Fibroblast of lung (primary cell): ENCODE data around the gene GLCCI1.

Source experiments
- CTCF ChIP-seq, 2 donors: IDR thresholded peaks in 1 of 2; conservative IDR thresholded peaks in 1 of 2; 1 replicate in 1 of 2; 2 replicates in 1 of 2; pipeline ENCODE4 v1.5.1; 2011 to 2012; ENCODE audit warnings: low read length in 2 of 2, control low read depth in 1 of 2, inconsistent platforms in 1 of 2, low read depth in 1 of 2, mild to moderate bottlenecking in 1 of 2
- EZH2 ChIP-seq: IDR thresholded peaks from 2 replicates; pipeline ENCODE4 v1.5.1; 2012; ENCODE audit warnings: low read length, control low read depth, mild to moderate bottlenecking; ENCODE audit errors: missing control alignments

- TF ChIP-seq CTCF (conservative IDR thresholded peaks at IDR 0.05 in 1 of 2, IDR thresholded peaks at IDR 0.05 in 1 of 2; ENCODE audit: low read depth in 1 of 2, low read length in 2 of 2): no peak
- no peak for TF ChIP-seq EZH2
These were observed 116.2 kb downstream of the GLCCI1 start for GRCh38 chr7:8084836-8085235.
